BLaER1 treated with 17β-estradiol and CSF1 and Interleukin-3, amounts not matched to agents 10 nM and 100 nM (cell line): ENCODE data around the gene BANP.

Source experiments
- H3K27ac ChIP-seq, 11 experiments: shearing (Covaris generic); formaldehyde crosslinking; 2 replicates each; pipeline ENCODE4 v1.8.1; 2022
- H3K27me3 ChIP-seq, 11 experiments: shearing (Covaris generic); formaldehyde crosslinking; 2 replicates each; pipeline ENCODE4 v1.8.1; 2022
- H3K36me3 ChIP-seq, 11 experiments: shearing (Covaris generic); formaldehyde crosslinking; 2 replicates each; pipeline ENCODE4 v1.8.1; 2022
- H3K4me1 ChIP-seq, 10 experiments: shearing (Covaris generic); formaldehyde crosslinking; 2 replicates each; pipeline ENCODE4 v1.8.1; 2022
- H3K4me2 ChIP-seq, 11 experiments: shearing (Covaris generic); formaldehyde crosslinking; 2 replicates each; pipeline ENCODE4 v1.8.1; 2022
- H3K4me3 ChIP-seq, 10 experiments: shearing (Covaris generic); formaldehyde crosslinking; 2 replicates each; pipeline ENCODE4 v1.8.1; 2022
- H3K9ac ChIP-seq, 11 experiments: shearing (Covaris generic); formaldehyde crosslinking; 2 replicates each; pipeline ENCODE4 v1.8.1; 2022
- H3K9me3 ChIP-seq, 11 experiments: shearing (Covaris generic); formaldehyde crosslinking; replicated peaks in 1 of 11; 2 replicates each; pipeline ENCODE4 v1.8.1; 2022
- H4K20me1 ChIP-seq, 11 experiments: shearing (Covaris generic); formaldehyde crosslinking; 2 replicates each; pipeline ENCODE4 v1.8.1; 2022
- Cebpa-rat ChIP-seq, 11 experiments: shearing (Covaris generic); IDR thresholded peaks; 2 replicates each; pipeline ENCODE4 v1.8.1; 2022

Gene BANP

GRCh38 chr16:87959391-87959990 lies 8.3 kb downstream of the BANP start:
- Histone ChIP-seq H3K4me1 (peaks cover 81 to 91% (median 86%) of the 10 kb centered on the region in 10 experiments), H3K4me3 (peak overlapping the region; percentile 32 to 66 (median 48)), H3K9me3 (no peaks in the 10 kb centered on the region), H4K20me1 (peaks cover 0 to 89% (median 10%) of the 10 kb centered on the region in 11 experiments; a peak in 15 of 22 replicates), H3K27me3 (no peaks in the 10 kb centered on the region), H3K36me3 (peaks cover 0 to 36% (median 16%) of the 10 kb centered on the region in 11 experiments; a peak in 13 of 22 replicates), H3K9ac (peak overlapping the region; percentile 48 to 77 (median 74)), H3K4me2 (peak overlapping the region; percentile 84 to 100 (median 94)), H3K27ac (peak overlapping the region; percentile 66 to 100 (median 77))
- TF ChIP-seq Cebpa-rat (IDR thresholded peaks at IDR 0.05) = no peak

GRCh38 chr16:87960296-87960695 lies 9.1 kb downstream of the BANP start:
- peaks cover 0 to 28% (median 9%) of the 10 kb centered on the region in 11 experiments; a peak in 11 of 22 replicates for H3K36me3 ChIP-seq
- H3K27me3 ChIP-seq = no peaks in the 10 kb centered on the region
- peak overlapping the region; percentile 84 to 100 (median 94) for H3K4me2 ChIP-seq
- no peaks in the 10 kb centered on the region for H3K9me3 ChIP-seq
- peak overlapping the region; percentile 66 to 100 (median 77) for H3K27ac ChIP-seq
- peak overlapping the region in 9 of 10 experiments; percentile 32 to 66 (median 48); a peak in 13 of 20 replicates for H3K4me3 ChIP-seq
- H4K20me1 ChIP-seq = peaks cover 0 to 89% (median 16%) of the 10 kb centered on the region in 11 experiments; a peak in 15 of 22 replicates
- H3K4me1 ChIP-seq = peaks cover 76 to 91% (median 84%) of the 10 kb centered on the region in 10 experiments
- TF ChIP-seq Cebpa-rat (IDR thresholded peaks at IDR 0.05) = no peak
- peak overlapping the region; percentile 48 to 77 (median 74); a peak in 21 of 22 replicates for H3K9ac ChIP-seq

GRCh38 chr16:87960852-87961251 lies 9.6 kb downstream of the BANP start:
- Histone ChIP-seq H3K4me3 (no peak overlapping the region), H3K36me3 (peaks cover 0 to 25% (median 9%) of the 10 kb centered on the region in 11 experiments; a peak in 11 of 22 replicates), H3K27me3 (no peaks in the 10 kb centered on the region), H3K27ac (no peak overlapping the region), H3K9me3 (no peaks in the 10 kb centered on the region), H4K20me1 (peaks cover 0 to 89% (median 18%) of the 10 kb centered on the region in 11 experiments; a peak in 15 of 22 replicates), H3K4me1 (peaks cover 73 to 89% (median 81%) of the 10 kb centered on the region in 10 experiments), H3K4me2 (peak overlapping the region in 5 of 11 experiments; percentile 84 to 100 (median 94); a peak in 5 of 22 replicates), H3K9ac (no peak overlapping the region; a peak in 1 of 22 replicates)
- no peak for TF ChIP-seq Cebpa-rat (IDR thresholded peaks at IDR 0.05)

GRCh38 chr16:87961623-87962022 lies 10.4 kb downstream of the BANP start:
- peaks cover 0 to 97% (median 26%) of the 10 kb centered on the region in 11 experiments; a peak in 15 of 22 replicates for H4K20me1 ChIP-seq
- peaks cover 0 to 25% (median 9%) of the 10 kb centered on the region in 11 experiments; a peak in 11 of 22 replicates for H3K36me3 ChIP-seq
- no peak overlapping the region for H3K9ac ChIP-seq
- no peak overlapping the region for H3K4me3 ChIP-seq
- no peaks in the 10 kb centered on the region for H3K9me3 ChIP-seq
- no peak overlapping the region for H3K27ac ChIP-seq
- peaks cover 73 to 89% (median 80%) of the 10 kb centered on the region in 10 experiments for H3K4me1 ChIP-seq
- H3K27me3 ChIP-seq = no peaks in the 10 kb centered on the region
- no peak overlapping the region for H3K4me2 ChIP-seq
- no peak for TF ChIP-seq Cebpa-rat (IDR thresholded peaks at IDR 0.05)

- peak overlapping the region in 10 of 11 experiments; percentile 41 to 68 (median 56); a peak in 21 of 22 replicates for H3K27ac ChIP-seq
Observed at GRCh38 chr16:87963400-87963799, 12.2 kb downstream of the BANP start.

GRCh38 chr16:87964049-87964659 lies 12.9 kb downstream of the BANP start:
- peak overlapping the region; percentile 7 to 57 (median 47); a peak in 13 of 22 replicates for H3K9ac ChIP-seq
- H3K27ac ChIP-seq = peak overlapping the region in 10 of 11 experiments; percentile 41 to 68 (median 56); a peak in 21 of 22 replicates

More at GRCh38 chr16:87963400-87963799, 12.2 kb downstream of the BANP start:
- no peaks in the 10 kb centered on the region for H3K9me3 ChIP-seq
- peak overlapping the region; percentile 62 to 80 (median 69) for H3K4me2 ChIP-seq
- no peak for TF ChIP-seq Cebpa-rat (IDR thresholded peaks at IDR 0.05)
- H3K4me1 ChIP-seq = peaks cover 63 to 84% (median 72%) of the 10 kb centered on the region in 10 experiments
- H3K4me3 ChIP-seq = peak overlapping the region in 1 of 10 experiments; percentile 13; a peak in 1 of 20 replicates
- no peaks in the 10 kb centered on the region for H3K27me3 ChIP-seq
- H3K9ac ChIP-seq = peak overlapping the region; percentile 7 to 57 (median 47); a peak in 17 of 22 replicates
- H3K36me3 ChIP-seq = peaks cover 0 to 14% (median 0%) of the 10 kb centered on the region in 11 experiments; a peak in 4 of 22 replicates
- peaks cover 0 to 95% (median 25%) of the 10 kb centered on the region in 11 experiments; a peak in 15 of 22 replicates for H4K20me1 ChIP-seq

GRCh38 chr16:87965417-87965816 lies 14.2 kb downstream of the BANP start:
- Histone ChIP-seq H3K4me1 (peaks cover 43 to 68% (median 56%) of the 10 kb centered on the region in 10 experiments), H3K4me2 (peak overlapping the region in 4 of 11 experiments; percentile 67 to 85 (median 76); a peak in 3 of 22 replicates), H3K27me3 (no peaks in the 10 kb centered on the region), H3K9ac (no peak overlapping the region), H3K27ac (0 out of 22 replicates have a peak overlapping the region, but pooled peaks of 2 of the 11 experiments have one; percentile 56 to 64), H3K4me3 (no peak overlapping the region), H3K36me3 (peaks cover 0 to 20% (median 3%) of the 10 kb centered on the region in 11 experiments; a peak in 12 of 22 replicates), H3K9me3 (peaks cover 0 to 7% (median under 1%) of the 10 kb centered on the region in 11 experiments; a peak in 11 of 22 replicates), H4K20me1 (peaks cover 0 to 95% (median 23%) of the 10 kb centered on the region in 11 experiments; a peak in 14 of 22 replicates)
- TF ChIP-seq Cebpa-rat (IDR thresholded peaks at IDR 0.05) = no peak

More at GRCh38 chr16:87964049-87964659, 12.9 kb downstream of the BANP start:
- H3K4me1 ChIP-seq = peaks cover 56 to 77% (median 65%) of the 10 kb centered on the region in 10 experiments
- H3K9me3 ChIP-seq = no peaks in the 10 kb centered on the region
- H4K20me1 ChIP-seq = peaks cover 0 to 95% (median 28%) of the 10 kb centered on the region in 11 experiments; a peak in 14 of 22 replicates
- TF ChIP-seq Cebpa-rat (IDR thresholded peaks at IDR 0.05) = no peak
- H3K27me3 ChIP-seq = no peaks in the 10 kb centered on the region
- no peak overlapping the region for H3K4me3 ChIP-seq
- H3K4me2 ChIP-seq = peak overlapping the region; percentile 62 to 80 (median 69)
- peaks cover 0 to 15% (median 2%) of the 10 kb centered on the region in 11 experiments; a peak in 4 of 22 replicates for H3K36me3 ChIP-seq

- Histone ChIP-seq H3K4me2 (peak overlapping the region; percentile 75 to 96 (median 83)), H3K27ac (peak overlapping the region; percentile 56 to 72 (median 64); a peak in 20 of 22 replicates), H3K4me1 (peaks cover 43 to 60% (median 52%) of the 10 kb centered on the region in 10 experiments), H3K9ac (peak overlapping the region; percentile 46 to 78 (median 65); a peak in 19 of 22 replicates), H3K4me3 (no peak overlapping the region), H3K36me3 (peaks cover 7 to 22% (median 8%) of the 10 kb centered on the region in 11 experiments), H3K9me3 (peaks cover 7 to 14% (median 8%) of the 10 kb centered on the region in 11 experiments), H4K20me1 (peaks cover 0 to 92% (median 23%) of the 10 kb centered on the region in 11 experiments; a peak in 14 of 22 replicates), H3K27me3 (no peaks in the 10 kb centered on the region)
- TF ChIP-seq Cebpa-rat (IDR thresholded peaks at IDR 0.05) = no peak
Observed at GRCh38 chr16:87966064-87966645, 14.9 kb downstream of the BANP start.
